GM19351 (cell line): Measurements from ENCODE around the gene JMJD7.

ENCODE experiments used
- ATAC-seq: cut with Tn5 transposase; IDR thresholded peaks from one replicate; pipeline ENCODE4 v1.9.1; 2021; ENCODE audit warnings: mild to moderate bottlenecking, moderate library complexity; ENCODE audit not compliant: unreplicated experiment

JMJD7 gene

GRCh38 chr15:41799488-41799805 lies 28.4 kb upstream of the JMJD7 start:
- no peak for ATAC-seq

GRCh38 chr15:41801185-41801584 lies 26.7 kb upstream of the JMJD7 start:
- no peak for ATAC-seq

- no peak for ATAC-seq
These were observed 25.9 kb upstream of the JMJD7 start for GRCh38 chr15:41801850-41802455.

GRCh38 chr15:41804361-41804760 lies 23.5 kb upstream of the JMJD7 start:
- ATAC-seq, result no peak

- no peak for ATAC-seq
These were observed 22.8 kb upstream of the JMJD7 start for GRCh38 chr15:41804916-41805666.

- ATAC-seq, result no peak
These were observed 22.2 kb upstream of the JMJD7 start for GRCh38 chr15:41805711-41806110.

- no peak for ATAC-seq
These were observed 21.4 kb upstream of the JMJD7 start for GRCh38 chr15:41806291-41807181.

GRCh38 chr15:41809121-41809520 lies 18.8 kb upstream of the JMJD7 start:
- ATAC-seq, result no peak

GRCh38 chr15:41809526-41810220 lies 18.2 kb upstream of the JMJD7 start:
- ATAC-seq, result no peak

- ATAC-seq, result no peak
These were observed 17.1 kb upstream of the JMJD7 start for GRCh38 chr15:41810651-41811431.

- ATAC-seq, result no peak
These were observed 16.3 kb upstream of the JMJD7 start for GRCh38 chr15:41811432-41812195.

- ATAC-seq, result no peak
These were observed 15.0 kb upstream of the JMJD7 start for GRCh38 chr15:41812820-41813375.

- ATAC-seq, result no peak
These were observed 14.5 kb upstream of the JMJD7 start for GRCh38 chr15:41813426-41813825.

GRCh38 chr15:41814534-41814933 lies 13.4 kb upstream of the JMJD7 start:
- ATAC-seq, result no peak

- no peak for ATAC-seq
These were observed 11.1 kb upstream of the JMJD7 start for GRCh38 chr15:41816788-41817187.

GRCh38 chr15:41817327-41817726 lies 10.6 kb upstream of the JMJD7 start:
- no peak for ATAC-seq

- no peak for ATAC-seq
These were observed 10.1 kb upstream of the JMJD7 start for GRCh38 chr15:41817781-41818180.

GRCh38 chr15:41819455-41820050 lies 8.3 kb upstream of the JMJD7 start:
- ATAC-seq, result no peak

GRCh38 chr15:41820791-41821423 lies 7.0 kb upstream of the JMJD7 start:
- ATAC-seq, result no peak
